HG03354 (cell line): ENCODE data around the gene CHMP1A.
"Not testable (repeated sequence)": the region's sequence is repeated elsewhere in the genome, so short reads cannot be mapped to it uniquely, and the experiment has no call there.

Experiments
- ATAC-seq: cut with Tn5 transposase; IDR thresholded peaks from one replicate; pipeline ENCODE4 v1.9.1; 2021; ENCODE audit warnings: mild to moderate bottlenecking; ENCODE audit not compliant: unreplicated experiment, poor library complexity, severe bottlenecking

The CHMP1A gene

DNA sequence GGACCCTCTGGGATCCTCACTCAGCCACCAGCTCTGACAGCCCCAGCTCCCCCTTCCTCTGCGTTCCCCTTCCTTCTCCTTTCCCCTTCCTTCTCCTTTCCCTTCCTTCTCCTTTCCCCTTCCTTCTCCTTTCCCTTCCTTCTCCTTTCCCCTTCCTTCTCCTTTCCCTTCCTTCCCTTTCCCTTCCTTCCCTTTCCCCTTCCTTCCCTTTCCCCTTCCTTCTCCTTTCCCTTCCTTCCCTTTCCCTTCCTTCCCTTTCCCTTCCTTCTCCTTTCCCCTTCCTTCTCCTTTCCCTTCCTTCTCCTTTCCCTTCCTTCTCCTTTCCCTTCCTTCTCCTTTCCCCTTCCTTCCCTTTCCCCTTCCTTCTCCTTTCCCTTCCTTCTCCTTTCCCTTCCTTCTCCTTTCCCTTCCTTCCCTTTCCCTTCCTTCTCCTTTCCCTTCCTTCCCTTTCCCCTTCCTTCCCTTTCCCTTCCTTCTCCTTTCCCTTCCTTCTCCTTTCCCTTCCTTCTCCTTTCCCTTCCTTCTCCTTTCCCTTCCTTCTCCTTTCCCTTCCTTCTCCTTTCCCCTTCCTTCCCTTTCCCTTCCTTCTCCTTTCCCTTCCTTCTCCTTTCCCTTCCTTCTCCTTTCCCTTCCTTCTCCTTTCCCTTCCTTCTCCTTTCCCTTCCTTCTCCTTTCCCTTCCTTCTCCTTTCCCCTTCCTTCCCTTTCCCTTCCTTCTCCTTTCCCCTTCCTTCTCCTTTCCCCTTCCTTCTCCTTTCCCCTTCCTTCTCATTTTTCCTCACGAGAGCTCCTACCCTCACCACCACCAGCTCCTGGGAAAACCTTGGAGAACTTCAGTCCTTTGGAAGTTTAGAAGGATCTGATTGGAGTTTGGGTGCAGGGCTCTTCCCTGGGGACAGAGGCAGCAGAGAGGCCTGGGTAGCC, 22.8 kb downstream of the CHMP1A start:
- ATAC-seq: not testable (repeated sequence)

DNA sequence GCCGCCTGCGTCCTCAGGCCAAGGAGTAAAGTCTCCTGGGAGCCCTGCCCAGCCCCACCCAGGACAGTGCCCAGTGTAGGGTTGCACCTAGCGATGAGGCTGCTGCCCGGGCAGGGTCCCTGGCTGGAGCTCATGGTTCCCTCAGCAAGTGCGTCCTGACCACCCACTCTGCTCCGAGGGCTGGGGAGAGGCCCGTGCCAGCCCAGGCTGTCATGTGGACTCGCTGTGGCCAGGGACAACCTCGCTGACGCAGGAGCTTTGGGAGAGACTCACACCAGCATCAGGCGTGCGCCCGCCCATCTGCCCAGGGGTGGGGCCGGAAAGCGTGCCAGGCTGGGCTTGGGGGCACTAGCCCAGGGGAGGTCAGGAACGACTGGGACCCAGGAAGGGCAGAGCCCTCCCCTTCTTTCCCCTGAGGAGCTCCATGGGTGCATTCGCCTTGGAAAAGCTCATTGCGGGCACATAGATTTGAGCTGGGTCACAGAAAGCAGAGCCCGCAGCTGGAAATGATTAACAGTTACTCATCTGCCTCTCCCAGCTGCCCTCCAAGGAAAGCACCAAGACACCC, 24.4 kb downstream of the CHMP1A start:
- ATAC-seq: no peak

DNA sequence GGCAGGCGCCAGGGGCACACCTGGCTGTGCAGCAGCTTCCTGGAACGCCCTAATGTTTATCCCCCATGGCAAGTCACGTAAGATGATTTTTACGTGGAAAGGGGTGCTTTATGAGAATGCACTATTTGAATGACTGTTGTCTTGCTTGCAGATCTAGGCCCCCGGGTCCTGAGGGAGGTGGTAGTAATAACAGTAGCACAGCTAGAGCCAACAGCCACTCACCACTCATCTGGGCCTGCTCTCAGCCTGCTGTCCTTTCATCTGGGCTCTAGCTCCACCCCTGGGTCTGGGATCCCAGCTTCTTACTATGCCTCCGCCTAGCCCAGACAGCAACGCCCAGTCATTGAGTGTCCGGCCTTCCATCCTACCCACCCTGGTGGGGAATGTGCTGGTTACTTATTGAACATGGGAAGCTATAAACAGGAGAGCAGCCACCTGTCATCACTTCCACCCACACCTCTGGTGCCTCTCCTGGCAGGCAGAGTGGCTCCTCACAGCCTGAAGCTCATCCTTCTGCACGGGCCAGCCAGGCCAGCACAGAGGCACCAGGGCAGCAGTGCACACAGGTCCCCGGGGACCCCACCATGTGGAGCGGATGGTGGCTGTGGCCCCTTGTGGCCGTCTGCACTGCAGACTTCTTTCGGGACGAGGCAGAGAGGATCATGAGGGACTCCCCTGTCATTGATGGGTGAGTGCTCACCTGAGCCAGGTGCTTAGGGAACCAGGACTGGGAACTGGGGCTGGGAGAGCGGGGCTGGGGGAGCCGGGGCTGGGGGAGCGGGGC, 27.5 kb downstream of the CHMP1A start:
- ATAC-seq: no peak

DNA sequence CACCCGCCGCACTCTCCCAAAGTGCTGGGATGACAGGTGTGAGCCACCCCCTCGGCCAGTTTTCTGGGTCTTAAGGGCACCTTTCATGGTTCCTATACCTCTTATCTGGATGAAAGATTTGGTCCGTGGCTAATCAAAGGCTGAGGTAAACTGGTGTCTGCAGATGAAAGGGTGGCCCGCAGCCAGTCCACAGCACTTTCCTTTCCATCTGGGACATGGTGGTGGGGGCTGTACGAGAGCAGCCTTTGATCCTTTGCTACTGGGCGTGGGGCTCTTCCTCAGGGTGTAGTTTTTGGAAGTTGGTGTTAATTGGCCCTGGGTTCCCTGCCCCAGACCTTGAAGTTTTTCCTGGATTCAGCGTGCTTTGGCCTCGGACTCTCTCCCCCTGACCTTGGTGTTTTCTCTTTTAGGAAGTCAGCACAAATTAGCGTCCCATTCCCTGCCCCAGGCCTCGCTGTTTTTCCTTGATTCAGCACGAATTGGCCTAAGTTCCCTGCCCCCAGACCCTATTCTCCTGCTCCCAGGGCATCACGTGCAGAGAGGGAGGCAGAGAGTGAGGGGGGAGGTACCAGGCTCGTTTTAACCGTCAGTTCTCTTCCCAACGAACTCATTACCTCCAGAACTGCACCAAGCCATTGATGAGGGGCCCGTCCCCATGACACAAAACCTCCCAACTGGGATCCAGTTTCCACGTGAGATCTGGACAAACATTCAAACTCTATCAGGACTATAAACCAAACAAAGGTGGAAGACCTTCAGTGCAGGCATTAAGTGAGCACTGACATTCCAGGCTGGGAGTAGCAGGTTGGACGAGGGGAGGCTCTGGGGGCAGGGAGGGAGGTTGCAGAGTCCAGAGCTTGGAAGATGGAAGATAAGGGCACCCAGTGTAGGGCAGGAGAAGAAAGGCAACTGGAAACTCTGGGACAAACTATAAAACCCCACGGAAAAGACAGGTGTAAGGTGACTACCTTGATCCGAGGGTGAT, 32.4 kb downstream of the CHMP1A start:
- ATAC-seq: no peak

DNA sequence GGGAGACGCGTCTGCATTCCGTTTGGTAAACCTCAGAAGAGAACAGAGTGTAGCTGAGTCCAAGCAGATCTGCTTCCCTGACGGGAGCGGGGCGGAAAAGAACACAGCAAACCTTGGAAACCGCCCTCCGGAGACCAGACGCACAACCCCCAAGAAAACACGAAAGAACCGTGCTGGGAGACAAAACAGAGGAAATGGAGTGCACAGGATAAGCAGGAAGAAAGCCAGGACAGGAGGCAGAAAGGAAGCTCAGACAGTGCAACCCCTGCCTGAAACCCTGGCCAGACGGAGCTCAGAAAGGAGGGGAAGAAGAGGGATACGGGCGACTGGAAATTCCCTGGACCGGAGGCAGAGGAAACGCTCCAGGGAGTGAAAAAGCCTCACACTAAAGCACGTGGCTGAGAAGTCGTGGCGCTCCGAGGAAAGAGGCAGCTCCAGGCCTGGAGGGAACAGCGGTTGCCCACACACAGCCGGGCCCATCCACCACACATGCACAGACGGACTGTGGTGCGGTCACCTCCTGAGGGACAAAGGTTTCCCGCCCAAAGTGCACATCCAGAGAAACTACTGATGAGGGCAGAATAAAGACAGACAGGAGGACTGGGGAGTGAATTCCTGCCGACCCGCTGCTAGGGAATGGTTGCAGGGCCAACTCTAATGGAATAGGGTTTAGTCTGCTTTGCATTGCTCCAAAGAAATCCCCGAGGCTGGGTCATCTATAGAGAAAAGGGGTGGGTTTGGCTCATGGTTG, 33.8 kb downstream of the CHMP1A start:
- ATAC-seq: no peak

DNA sequence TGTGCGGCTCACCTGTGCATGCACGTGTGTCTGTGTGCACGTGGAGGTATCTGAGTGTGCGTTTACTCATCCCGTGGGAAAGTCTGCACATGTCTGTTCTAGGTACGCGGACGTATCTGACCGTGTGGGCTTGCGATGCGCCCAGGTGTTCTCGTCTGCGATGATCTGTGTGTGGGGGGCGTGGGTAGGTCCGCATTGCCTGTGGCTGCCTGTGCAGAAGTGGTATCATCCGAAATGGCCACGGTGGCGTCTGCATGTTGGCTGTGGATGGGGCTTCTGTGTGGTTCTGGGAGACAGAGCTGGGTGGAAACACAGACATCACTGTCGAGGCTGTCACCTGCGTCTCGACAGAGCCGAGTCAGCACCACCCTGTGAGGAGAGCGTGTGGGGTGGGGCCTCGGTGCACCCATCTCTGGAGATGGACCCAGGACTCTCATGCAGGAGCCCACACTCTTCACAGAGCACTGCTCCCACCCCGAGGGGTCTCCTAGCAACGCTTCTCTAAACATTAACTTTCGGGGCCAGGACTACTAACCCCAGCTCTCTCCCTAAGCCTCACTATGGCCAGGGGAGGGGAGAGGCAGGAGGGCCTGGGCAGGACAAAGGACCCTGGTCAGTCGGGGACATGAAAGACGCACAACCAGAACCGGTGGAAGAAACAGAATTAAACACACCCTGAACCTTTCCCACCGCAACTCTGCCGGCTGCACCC, 35.7 kb downstream of the CHMP1A start:
- ATAC-seq: no peak

DNA sequence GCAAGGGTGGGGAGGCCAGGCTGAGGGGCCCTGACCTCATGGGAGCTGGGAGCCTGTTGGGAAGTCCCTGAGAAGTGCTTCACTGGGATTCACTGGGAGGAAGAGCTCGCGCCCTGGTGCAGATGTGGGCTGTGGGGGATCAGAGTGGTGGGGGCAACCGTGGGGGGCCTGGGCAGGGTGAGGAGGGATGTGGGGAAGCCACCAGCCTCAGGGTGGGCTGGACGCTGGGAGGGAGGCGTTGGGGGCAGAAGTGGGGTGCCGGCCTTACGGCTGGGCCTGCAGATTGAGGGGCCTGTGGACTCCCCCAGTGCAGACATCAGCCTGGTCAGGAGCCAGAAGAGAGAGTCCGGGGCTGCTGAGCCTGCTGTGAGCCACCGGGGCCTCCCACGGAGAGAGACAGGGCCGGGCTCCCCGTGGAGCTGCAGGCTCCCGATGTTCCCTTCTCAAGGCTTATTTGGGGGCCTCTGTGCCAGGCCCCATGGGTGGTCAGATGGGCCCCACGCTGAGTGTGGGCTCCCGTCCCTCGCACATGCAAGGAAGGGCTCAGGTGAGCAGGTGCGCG, 36.3 kb downstream of the CHMP1A start:
- no peak for ATAC-seq

DNA sequence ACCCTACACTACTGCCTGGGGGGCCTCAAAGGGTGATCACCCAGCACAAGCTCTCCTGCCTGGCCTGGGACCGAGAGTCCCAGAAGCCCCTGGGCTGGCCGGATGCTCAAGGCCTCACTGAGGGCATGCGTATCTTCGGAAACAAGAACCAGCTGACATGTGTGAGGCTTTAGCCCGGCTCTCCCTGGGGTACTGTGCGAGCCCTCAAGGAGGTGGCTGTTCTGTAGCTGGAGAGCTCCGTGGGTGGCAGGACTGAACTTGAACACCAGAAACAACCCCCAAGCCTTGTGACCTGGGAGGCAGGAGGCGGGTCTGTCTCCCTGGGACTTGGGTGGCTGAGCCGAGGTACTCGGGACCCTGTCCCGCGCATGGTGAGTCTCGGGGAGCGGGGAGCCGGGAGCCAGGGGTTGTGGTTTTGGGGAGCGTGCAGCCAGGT, 37.1 kb downstream of the CHMP1A start:
- no peak for ATAC-seq

DNA sequence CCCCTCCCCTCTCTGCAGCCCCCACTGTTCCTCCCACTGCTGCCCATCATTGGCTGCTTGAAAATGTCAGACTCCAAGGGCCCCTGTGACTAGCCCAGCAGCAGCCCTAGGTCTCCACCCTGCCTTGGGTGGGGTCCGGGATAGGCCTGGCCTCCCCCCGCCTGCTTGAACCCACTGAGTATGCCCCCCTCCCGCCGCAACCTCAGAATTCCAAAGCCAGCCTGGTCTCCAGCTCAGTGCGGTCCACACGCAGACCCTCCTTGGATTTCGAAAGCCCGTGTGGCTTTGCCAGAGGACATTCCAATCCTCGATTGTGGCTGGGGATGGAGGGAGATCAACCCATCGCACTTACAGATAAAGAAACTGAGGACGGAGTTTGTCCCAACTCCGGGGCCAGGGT, 37.7 kb downstream of the CHMP1A start:
- ATAC-seq: no peak

DNA sequence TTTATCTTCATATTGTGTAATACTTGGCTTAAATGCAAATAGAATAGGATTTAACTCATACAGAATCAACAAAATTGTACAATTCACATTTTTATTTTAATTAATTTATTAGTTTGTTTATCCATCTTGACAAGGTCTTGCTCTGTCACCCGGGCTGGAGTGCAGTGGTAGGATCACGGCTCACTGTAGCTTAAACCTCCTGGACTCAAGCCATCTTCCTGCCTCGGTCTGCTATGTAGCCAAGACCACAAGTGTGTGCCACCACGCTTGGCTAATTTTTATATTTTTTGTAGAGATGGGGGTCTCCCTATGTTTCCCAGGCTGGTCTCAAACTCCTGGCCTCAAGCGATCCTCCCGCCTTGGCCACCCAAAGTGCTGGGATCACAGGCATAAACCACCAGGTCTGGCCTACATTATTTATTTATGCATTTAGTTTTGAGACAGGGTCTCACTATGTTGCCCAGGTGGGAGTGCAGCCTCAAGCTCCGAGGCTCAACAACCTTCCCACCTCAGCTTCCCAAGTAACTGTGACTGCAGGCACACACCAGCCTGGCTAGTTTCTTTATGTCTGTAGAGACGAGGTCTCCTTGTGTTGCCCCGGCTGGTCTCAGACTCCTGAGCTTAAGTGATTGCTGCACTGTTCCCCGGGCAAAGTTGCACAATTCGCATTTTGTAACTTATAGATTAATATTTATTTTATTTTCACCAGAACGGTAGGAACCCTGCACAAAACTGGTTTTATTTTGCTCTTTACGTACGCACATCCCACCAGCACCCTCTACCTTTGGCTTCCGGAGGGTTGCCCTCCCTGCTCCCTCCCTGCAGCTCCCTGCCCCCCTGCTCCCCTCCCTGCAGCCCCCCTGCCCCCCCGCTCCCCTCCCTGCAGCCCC, 39.2 kb downstream of the CHMP1A start:
- ATAC-seq: no peak

DNA sequence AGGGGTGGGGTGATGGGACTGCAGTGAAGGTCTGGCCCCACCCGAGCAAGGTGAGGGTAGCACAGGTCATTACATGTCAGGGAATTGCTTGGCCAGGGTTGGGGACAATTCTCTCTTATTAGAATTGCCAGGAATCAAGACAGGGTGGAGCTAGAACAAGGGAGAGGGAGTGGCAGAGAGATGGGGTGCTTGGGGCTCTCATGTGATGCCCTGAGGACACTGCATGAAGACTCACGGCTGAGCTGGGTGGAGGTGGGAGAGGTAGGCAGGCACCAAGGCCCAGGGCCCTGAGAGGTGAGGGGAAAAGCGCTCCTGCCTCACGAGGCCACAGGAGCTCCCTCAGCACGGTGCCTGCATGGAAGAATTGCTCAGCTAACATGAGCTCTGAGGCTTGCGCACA, 40.5 kb downstream of the CHMP1A start:
- ATAC-seq: no peak

DNA sequence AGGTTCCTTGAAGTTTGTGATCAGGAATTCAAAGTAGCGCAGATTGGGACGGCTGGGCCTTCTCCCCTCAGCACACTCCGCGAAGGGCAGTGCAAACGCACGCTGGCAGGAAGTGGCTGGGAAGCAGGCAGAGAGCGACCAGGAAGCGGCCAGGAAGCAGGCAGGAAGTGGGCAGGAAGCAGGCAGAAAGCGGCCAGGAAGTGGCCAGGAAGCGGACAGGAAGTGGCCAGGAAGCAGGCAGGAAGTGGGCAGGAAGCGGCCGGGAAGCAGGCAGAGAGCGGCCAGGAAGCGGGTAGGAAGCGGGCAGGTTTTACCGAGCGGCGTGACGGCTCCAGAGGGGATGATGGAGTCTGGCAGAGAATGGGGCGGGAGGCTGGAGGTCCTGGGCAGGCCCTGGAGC, 40.9 kb downstream of the CHMP1A start:
- no peak for ATAC-seq

DNA sequence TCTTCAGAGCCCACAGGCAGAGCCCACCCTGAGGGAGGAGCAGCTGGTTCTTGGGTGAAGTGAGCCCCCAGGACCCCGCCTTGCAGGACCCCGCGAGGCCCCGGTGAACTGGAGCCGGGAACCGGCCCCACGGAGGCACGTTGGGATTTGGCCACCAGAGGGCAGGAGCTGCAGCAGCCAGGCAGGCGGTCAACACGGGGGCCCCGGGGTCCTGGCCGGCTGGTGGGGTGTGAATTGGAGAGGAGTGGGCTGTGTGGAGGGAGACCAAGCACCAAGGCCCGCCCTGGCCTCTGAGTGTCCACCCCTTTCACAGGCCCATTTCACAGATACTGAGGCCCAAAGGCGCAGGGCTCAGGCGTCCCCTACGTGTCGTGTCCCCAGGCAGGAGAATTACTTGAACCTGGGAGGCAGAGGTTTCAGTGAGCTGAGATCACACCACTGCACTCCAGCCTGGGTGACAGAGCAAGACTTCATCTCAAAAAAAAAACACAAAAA, 41.9 kb downstream of the CHMP1A start:
- ATAC-seq: no peak

DNA sequence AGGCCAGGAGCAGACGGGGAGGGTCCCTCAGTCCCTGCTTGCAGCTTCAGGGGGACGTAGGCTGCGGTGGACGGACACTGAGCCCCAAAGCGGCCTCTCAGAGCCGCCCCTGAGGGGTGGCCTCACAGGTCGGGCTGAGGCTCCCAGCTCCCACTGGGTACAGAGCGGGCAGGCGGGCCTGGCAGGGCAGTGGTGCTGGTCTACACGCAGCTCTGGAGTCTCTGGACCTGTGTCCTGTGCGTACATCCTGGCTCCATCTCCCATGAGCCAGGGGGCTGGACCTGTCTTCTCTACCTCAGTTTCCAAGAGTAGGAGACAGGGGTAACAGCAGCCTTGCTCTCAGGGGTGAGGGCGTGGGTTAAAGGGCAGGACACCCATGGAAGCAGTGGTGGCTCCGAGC, 42.3 kb downstream of the CHMP1A start:
- no peak for ATAC-seq

DNA sequence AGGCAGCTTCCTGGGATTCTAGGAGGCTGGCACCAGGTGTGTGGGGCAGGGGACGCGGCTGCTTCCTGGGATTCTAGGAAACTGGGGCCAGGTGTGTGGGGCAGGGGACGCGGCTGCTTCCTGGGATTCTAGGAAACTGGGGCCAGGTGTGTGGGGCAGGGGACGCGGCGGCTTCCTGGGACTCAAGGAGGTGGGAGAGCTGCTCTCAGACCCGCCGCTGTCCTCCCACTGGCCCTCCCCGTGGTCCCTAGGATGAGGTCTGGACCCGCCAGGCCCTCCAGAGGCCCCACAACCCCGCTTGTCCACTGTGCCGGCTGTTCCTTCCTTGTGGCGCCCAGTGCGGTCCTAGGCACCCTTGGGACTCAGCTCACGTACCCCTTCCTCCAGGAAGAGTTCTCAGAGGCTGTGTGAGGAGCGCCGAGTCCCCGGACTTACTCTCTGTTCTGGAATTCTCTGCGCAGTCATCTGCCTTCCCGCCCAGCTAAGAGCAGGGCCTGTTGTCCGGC, 43.5 kb downstream of the CHMP1A start:
- ATAC-seq: no peak

DNA sequence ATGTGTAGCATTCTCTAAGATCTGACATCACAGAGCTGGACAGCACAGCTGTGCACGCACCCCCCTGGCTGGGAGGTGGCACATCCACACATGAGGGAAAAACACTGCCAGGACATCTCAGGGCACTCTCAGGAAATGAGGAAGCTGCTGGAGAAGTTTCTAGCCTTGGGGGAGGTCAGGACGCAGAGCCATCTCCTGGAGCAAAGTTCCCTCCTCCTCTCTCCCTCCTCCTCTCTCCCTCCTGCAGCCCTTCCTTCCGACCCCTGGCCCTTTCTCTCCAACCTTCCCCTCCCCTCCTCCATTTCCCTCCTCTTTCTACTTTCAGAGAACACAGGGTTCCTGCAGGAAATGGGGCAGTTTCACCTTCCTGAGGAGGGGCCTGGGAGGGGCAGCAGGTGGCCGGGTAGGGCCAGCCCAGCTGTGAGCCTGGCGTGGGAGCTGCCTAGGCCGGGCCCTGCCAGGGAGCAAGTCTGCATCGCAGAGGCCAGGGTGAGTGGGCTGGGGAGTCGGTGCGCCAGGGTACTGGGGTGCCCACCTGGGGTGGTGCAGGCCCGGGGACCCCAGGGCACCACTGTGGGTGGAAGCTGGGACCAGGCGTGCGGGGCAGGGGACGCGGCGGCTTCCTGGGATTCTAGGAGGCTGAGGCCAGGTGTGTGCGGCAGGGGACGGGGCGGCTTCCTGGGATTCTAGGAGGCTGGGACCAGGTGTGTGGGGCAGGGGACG, 44.1 kb downstream of the CHMP1A start, which contains the start of gene DPEP1:
Gene DPEP1 (plus strand): TSS at position 412 of the 723 bp plus-strand sequence. CDS start 16,769 bp downstream, outside the sequence.
- no peak for ATAC-seq
